NB4 (cell line): ENCODE measurements around the gene ERCC1.

Experiments
- MYC ChIP-seq: IDR thresholded peaks from 2 replicates; pipeline ENCODE4 v1.6.1; 2011; ENCODE audit warnings: low read depth, low read length
- POLR2A ChIP-seq: IDR thresholded peaks from 2 replicates; pipeline ENCODE4 v1.6.1; 2011; ENCODE audit warnings: mild to moderate bottlenecking; ENCODE audit not compliant: insufficient read length; ENCODE audit errors: extremely low read depth
- TF ChIP-seq, protein P1 (sequence below): IDR thresholded peaks from one replicate; pipeline ENCODE4 v1.5.1; 2012; ENCODE audit warnings: low read depth, low read length
- TF ChIP-seq, protein P2 (sequence below): IDR thresholded peaks from 2 replicates; pipeline ENCODE4 v1.6.1; 2011; ENCODE audit warnings: low read depth, low read length

DNA sequence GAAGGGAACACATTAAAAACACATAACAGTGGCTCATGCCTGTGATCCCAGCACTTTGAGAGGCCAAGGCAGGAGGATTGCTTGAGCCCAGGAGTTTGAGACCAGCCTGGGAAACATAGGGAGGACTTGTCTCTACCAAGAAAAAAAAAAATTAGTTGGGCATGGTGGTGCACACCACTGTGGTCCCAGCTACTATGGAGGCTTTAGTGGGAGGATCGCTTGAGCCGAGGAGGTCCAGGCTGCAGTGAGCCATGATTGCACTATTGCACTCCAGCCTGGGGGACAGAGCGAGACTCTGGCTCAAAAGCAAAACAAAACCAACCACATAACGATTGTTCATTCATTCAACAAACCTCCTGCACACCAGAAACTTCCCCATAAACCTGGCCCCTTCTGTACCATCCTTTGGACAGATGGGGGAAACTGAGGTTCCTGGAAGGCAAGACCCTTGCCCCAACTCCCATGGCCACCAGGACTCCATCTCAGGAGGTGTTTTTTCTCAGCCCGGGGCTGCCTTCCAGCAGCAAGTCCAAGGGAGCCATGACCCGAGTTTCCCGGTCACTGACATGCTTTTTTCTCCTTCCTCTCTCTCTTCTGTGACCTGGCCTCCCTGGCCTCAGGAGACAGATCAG, 48.3 kb upstream of the ERCC1 start:
- TF ChIP-seq POLR2A (no peak), MYC (no peak)
- TF ChIP-seq, protein P1, sequence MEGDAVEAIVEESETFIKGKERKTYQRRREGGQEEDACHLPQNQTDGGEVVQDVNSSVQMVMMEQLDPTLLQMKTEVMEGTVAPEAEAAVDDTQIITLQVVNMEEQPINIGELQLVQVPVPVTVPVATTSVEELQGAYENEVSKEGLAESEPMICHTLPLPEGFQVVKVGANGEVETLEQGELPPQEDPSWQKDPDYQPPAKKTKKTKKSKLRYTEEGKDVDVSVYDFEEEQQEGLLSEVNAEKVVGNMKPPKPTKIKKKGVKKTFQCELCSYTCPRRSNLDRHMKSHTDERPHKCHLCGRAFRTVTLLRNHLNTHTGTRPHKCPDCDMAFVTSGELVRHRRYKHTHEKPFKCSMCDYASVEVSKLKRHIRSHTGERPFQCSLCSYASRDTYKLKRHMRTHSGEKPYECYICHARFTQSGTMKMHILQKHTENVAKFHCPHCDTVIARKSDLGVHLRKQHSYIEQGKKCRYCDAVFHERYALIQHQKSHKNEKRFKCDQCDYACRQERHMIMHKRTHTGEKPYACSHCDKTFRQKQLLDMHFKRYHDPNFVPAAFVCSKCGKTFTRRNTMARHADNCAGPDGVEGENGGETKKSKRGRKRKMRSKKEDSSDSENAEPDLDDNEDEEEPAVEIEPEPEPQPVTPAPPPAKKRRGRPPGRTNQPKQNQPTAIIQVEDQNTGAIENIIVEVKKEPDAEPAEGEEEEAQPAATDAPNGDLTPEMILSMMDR: no peak
- TF ChIP-seq, protein P2, sequence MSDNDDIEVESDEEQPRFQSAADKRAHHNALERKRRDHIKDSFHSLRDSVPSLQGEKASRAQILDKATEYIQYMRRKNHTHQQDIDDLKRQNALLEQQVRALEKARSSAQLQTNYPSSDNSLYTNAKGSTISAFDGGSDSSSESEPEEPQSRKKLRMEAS: no peak
